PC-3 (cell line): ENCODE data around the gene PABPN1. TPM values are rescaled to one million over a fixed set of nuclear protein-coding genes. Genes with fewer than 3 reads are reported as not detected.
A peak's percentile ranks its signal among the peaks of the same experiment; 100 is the strongest.

Source experiments
- ATAC-seq: fragments of 200-7000 bp; cut with Tn5 transposase; 2 replicates; pipeline ENCODE4 v1.9.1; 2020; ENCODE audit warnings: mild to moderate bottlenecking, moderate library complexity
- BruUV-seq: library from RNA; stranded (reverse); fragments of 400-500 nt; replicated peaks from 2 replicates; lab custom pipeline; 2021; lab: Mats Ljungman, UMichigan
- CTCF ChIA-PET: fragments of 300-600 bp; sonication (Branson Sonifier 250); formaldehyde crosslinking; loops from one replicate; lab custom pipeline; 2022; ENCODE audit warnings: antibody characterized with exemption; lab: Charles Lee
- POLR2A ChIA-PET: fragments of 300-600 bp; sonication (Branson Sonifier 250); formaldehyde crosslinking; loops from one replicate; lab custom pipeline; 2022; ENCODE audit warnings: antibody characterized with exemption; ENCODE audit not compliant: unreplicated experiment; lab: Charles Lee
- DNase-seq: peaks from one replicate; pipeline ENCODE4 v3.0.0-alpha.2; 2015
- H2AFZ ChIP-seq: fragments of 300-600 bp; sonication (generic); 2 replicates; pipeline ENCODE4 v1.6.0; 2016; ENCODE audit warnings: antibody characterized with exemption, low read length
- H3F3A ChIP-seq: fragments of 300-600 bp; sonication (generic); one replicate; pipeline ENCODE4 v1.6.0; 2017; ENCODE audit warnings: antibody characterized with exemption, low read length, control low read depth, mild to moderate bottlenecking; ENCODE audit not compliant: unreplicated experiment
- H3K27ac ChIP-seq: fragments of 300-600 bp; sonication (generic); 2 replicates; pipeline ENCODE4 v1.5.1; 2016; ENCODE audit warnings: mild to moderate bottlenecking, low read length
- H3K27me3 ChIP-seq: fragments of 300-600 bp; sonication (generic); 2 replicates; pipeline ENCODE4 v1.6.1; 2016; ENCODE audit warnings: low read length, mixed read lengths
- H3K36me3 ChIP-seq: fragments of 300-600 bp; sonication (generic); 2 replicates; pipeline ENCODE4 v1.6.1; 2016; ENCODE audit warnings: low read depth, mixed run types, low read length, mixed read lengths
- H3K4me1 ChIP-seq: fragments of 300-600 bp; sonication (generic); 2 replicates; pipeline ENCODE4 v1.5.1; 2016; ENCODE audit warnings: low read length; ENCODE audit not compliant: insufficient read depth
- H3K4me2 ChIP-seq: fragments of 300-600 bp; sonication (generic); 2 replicates; pipeline ENCODE4 v1.6.0; 2016; ENCODE audit warnings: low read length
- H3K4me3 ChIP-seq: fragments of 300-600 bp; sonication (generic); 2 replicates; pipeline ENCODE4 v1.5.1; 2016; ENCODE audit warnings: mild to moderate bottlenecking, low read length, mixed read lengths
- H3K79me2 ChIP-seq: fragments of 300-600 bp; sonication (generic); 2 replicates; pipeline ENCODE4 v1.6.1; 2017; ENCODE audit warnings: low read length, mixed read lengths
- H3K9ac ChIP-seq: fragments of 300-600 bp; sonication (generic); 2 replicates; pipeline ENCODE4 v1.6.0; 2016; ENCODE audit warnings: mild to moderate bottlenecking, low read length
- H3K9me2 ChIP-seq: fragments of 300-600 bp; sonication (generic); replicated peaks from 2 replicates; pipeline ENCODE4 v1.6.1; 2016; ENCODE audit warnings: mixed run types, low read length, mixed read lengths
- H3K9me3 ChIP-seq: fragments of 300-600 bp; sonication (generic); 2 replicates; pipeline ENCODE4 v1.6.1; 2016; ENCODE audit warnings: low read length, mixed read lengths
- H4K20me1 ChIP-seq: fragments of 300-600 bp; sonication (generic); 2 replicates; pipeline ENCODE4 v1.6.1; 2016; ENCODE audit warnings: low read length, mixed read lengths
- CTCF ChIP-seq: fragments of 300-600 bp; sonication (generic); conservative IDR thresholded peaks from 2 replicates; pipeline ENCODE4 v1.5.1; 2017; ENCODE audit warnings: antibody characterized with exemption, low read depth, mild to moderate bottlenecking, low read length
- EZH2 ChIP-seq: fragments of 300-600 bp; sonication (generic); IDR thresholded peaks from one replicate; pipeline ENCODE4 v1.6.1; 2017; ENCODE audit warnings: antibody characterized with exemption, mild to moderate bottlenecking, low read length; ENCODE audit not compliant: unreplicated experiment
- EZH2phosphoT487 ChIP-seq: fragments of 300-600 bp; sonication (generic); IDR thresholded peaks from 2 replicates; pipeline ENCODE4 v1.6.1; 2018; ENCODE audit warnings: mild to moderate bottlenecking, antibody characterized with exemption, low read length, borderline replicate concordance
- intact Hi-C: fragments of 100-400 bp; cut with micrococcal nuclease; formaldehyde crosslinking; loops from 2 replicates; pipeline ENCODE4 v1.9.0; 2023
- total RNA-seq: library from RNA; depleted of rRNA; stranded (reverse); fragments of >200 nt; gene quantifications from 2 replicates; pipeline ENCODE4 v1.2.3, GENCODE V29; 2014

Gene PABPN1
- total RNA-seq, 1 experiment from 2014 or later = 89.1 TPM

GRCh38 chr14:23307146-23307530 lies 14.1 kb upstream of the PABPN1 start:
- ATAC-seq = no peak; the same call in 1 of the 2 replicates
- H3K27ac ChIP-seq = peak overlapping the region; percentile 50
- H3K4me1 ChIP-seq = peaks cover 24% of the 10 kb centered on the region
- peak overlapping the region; percentile 87 for H3K9ac ChIP-seq
- H3K4me3 ChIP-seq = peak overlapping the region; percentile 86
- H2AFZ ChIP-seq = peak overlapping the region; percentile 46
- H3K9me3 ChIP-seq = no peaks in the 10 kb centered on the region
- no peaks in the 10 kb centered on the region for H3F3A ChIP-seq
- TF ChIP-seq EZH2phosphoT487 (no peak), CTCF (no peak), EZH2 (no peak)
- H3K27me3 ChIP-seq = no peaks in the 10 kb centered on the region
- POLR2A ChIA-PET = interaction anchor here (0.5 to 1.6 kb wide), 3 partner anchors 11 to 14 kb away, joined by 3 to 16 read pairs (median 12); partner anchors contain the start of gene PABPN1
- H3K9me2 ChIP-seq = no peaks in the 10 kb centered on the region
- intact Hi-C loops = loop anchor here (5.0 to 10.0 kb wide), 3 partner anchors 160 to 542 kb away; partner anchors contain the start of genes NGDN and OXA1L
- CTCF ChIA-PET = interaction anchor here (0.7 kb wide), 1 partner anchor 140 kb away, joined by 13 read pairs; no protein-coding TSS in a partner anchor
- DNase-seq = no peak
- H3K79me2 ChIP-seq = peaks cover 47% of the 10 kb centered on the region
- TSS peak; percentile 57 for BruUV-seq
- H3K4me2 ChIP-seq = peak overlapping the region; percentile 88
- H3K36me3 ChIP-seq = peaks cover 10% of the 10 kb centered on the region; the same call in 1 of the 2 replicates
- H4K20me1 ChIP-seq = no peaks in the 10 kb centered on the region

- H3K9me3 ChIP-seq = no peaks in the 10 kb centered on the region
- H4K20me1 ChIP-seq = no peaks in the 10 kb centered on the region
- TF ChIP-seq CTCF (no peak), EZH2 (no peak), EZH2phosphoT487 (no peak)
- DNase-seq = peak; percentile 52
- H3K4me2 ChIP-seq = peak overlapping the region; percentile 88
- TSS peak; percentile 45 for BruUV-seq
- H2AFZ ChIP-seq = no peak overlapping the region
- peak overlapping the region; percentile 87 for H3K9ac ChIP-seq
- peaks cover 47% of the 10 kb centered on the region for H3K79me2 ChIP-seq
- no peak overlapping the region for H3K27ac ChIP-seq
- intact Hi-C loops = loop anchor here (5.0 to 10.0 kb wide), 3 partner anchors 159 to 543 kb away; partner anchors contain the start of genes NGDN and OXA1L
- ChIA-PET POLR2A (interaction anchor here (0.6 to 1.6 kb wide), 2 partner anchors 11 to 13 kb away, joined by 12 to 16 read pairs; partner anchors contain the start of gene PABPN1), CTCF (no interaction called here)
- peaks cover 10% of the 10 kb centered on the region; the same call in 1 of the 2 replicates for H3K36me3 ChIP-seq
- H3K4me3 ChIP-seq = peak overlapping the region; percentile 86
- peaks cover 24% of the 10 kb centered on the region for H3K4me1 ChIP-seq
- no peaks in the 10 kb centered on the region for H3K27me3 ChIP-seq
- peak; percentile 7; the same call in 1 of the 2 replicates for ATAC-seq
- no peaks in the 10 kb centered on the region for H3K9me2 ChIP-seq
- no peaks in the 10 kb centered on the region for H3F3A ChIP-seq
These were observed 13.3 kb upstream of the PABPN1 start for GRCh38 chr14:23307687-23308644.
